Loucy (cell line): ENCODE results near the gene ESR2.

Source experiments
- H2AFZ ChIP-seq: fragments of 200-600 bp; sonication (generic); 2 replicates; pipeline ENCODE4 v1.6.0; 2016; ENCODE audit warnings: antibody characterized with exemption, mild to moderate bottlenecking, low read length, moderate library complexity
- H3F3A ChIP-seq: fragments of 200-600 bp; 2 replicates; pipeline ENCODE4 v1.6.0; 2016; ENCODE audit warnings: antibody characterized with exemption, low read depth, mild to moderate bottlenecking
- H3K27me3 ChIP-seq: fragments of 200-600 bp; sonication (generic); 2 replicates; pipeline ENCODE4 v1.6.1; 2014; ENCODE audit warnings: low read length, mild to moderate bottlenecking; ENCODE audit not compliant: insufficient read depth, poor library complexity, severe bottlenecking
- H3K36me3 ChIP-seq: fragments of 200-600 bp; sonication (generic); 2 replicates; pipeline ENCODE4 v1.6.1; 2016; ENCODE audit warnings: low read length; ENCODE audit not compliant: insufficient read depth
- H3K4me1 ChIP-seq: fragments of 200-600 bp; sonication (generic); 2 replicates; pipeline ENCODE4 v1.5.1; 2014; ENCODE audit warnings: low read length, mild to moderate bottlenecking; ENCODE audit not compliant: insufficient read depth, poor library complexity, severe bottlenecking
- H3K4me2 ChIP-seq: fragments of 200-600 bp; sonication (generic); 2 replicates; pipeline ENCODE4 v1.6.0; 2014; ENCODE audit warnings: antibody characterized with exemption, low read length, low read depth, mild to moderate bottlenecking; ENCODE audit not compliant: poor library complexity, severe bottlenecking
- H3K4me3 ChIP-seq: fragments of 200-600 bp; sonication (generic); 2 replicates; pipeline ENCODE4 v1.5.1; 2014; ENCODE audit warnings: low read length, mild to moderate bottlenecking, mixed read lengths; ENCODE audit not compliant: poor library complexity, severe bottlenecking
- H3K79me2 ChIP-seq: fragments of 200-600 bp; sonication (generic); 2 replicates; pipeline ENCODE4 v1.6.1; 2014; ENCODE audit warnings: low read length; ENCODE audit not compliant: insufficient read depth
- H3K9ac ChIP-seq: fragments of 200-600 bp; sonication (generic); 2 replicates; pipeline ENCODE4 v1.6.0; 2014; ENCODE audit warnings: mild to moderate bottlenecking, low read depth, low read length, moderate library complexity; ENCODE audit not compliant: poor library complexity, severe bottlenecking
- H3K9me2 ChIP-seq: fragments of 200-600 bp; sonication (generic); replicated peaks from 2 replicates; pipeline ENCODE4 v1.6.1; 2016; ENCODE audit warnings: low read depth, low read length, mixed read lengths
- H3K9me3 ChIP-seq: fragments of 200-600 bp; sonication (generic); 2 replicates; pipeline ENCODE4 v1.6.1; 2014; ENCODE audit warnings: mild to moderate bottlenecking, antibody characterized with exemption, low read length, low read depth; ENCODE audit not compliant: insufficient read depth
- H4K20me1 ChIP-seq: fragments of 200-600 bp; sonication (generic); 2 replicates; pipeline ENCODE4 v1.6.0; 2014; ENCODE audit warnings: antibody characterized with exemption, low read length, mild to moderate bottlenecking; ENCODE audit not compliant: insufficient read depth, poor library complexity, severe bottlenecking
- CTCF ChIP-seq: fragments of 200-600 bp; sonication (generic); conservative IDR thresholded peaks from 2 replicates; pipeline ENCODE4 v1.5.1; 2014; ENCODE audit warnings: mild to moderate bottlenecking, antibody characterized with exemption, low read length
- EZH2phosphoT487 ChIP-seq: fragments of 200-600 bp; IDR thresholded peaks from 2 replicates; pipeline ENCODE4 v1.6.1; 2018; ENCODE audit warnings: antibody characterized with exemption, mild to moderate bottlenecking, moderate library complexity, borderline replicate concordance

Gene ESR2

GRCh38 chr14:64064447-64064846 is 229.7 kb downstream of the ESR2 start:
- no peaks in the 10 kb centered on the region for H3F3A ChIP-seq
- no peak overlapping the region for H3K9ac ChIP-seq
- H3K79me2 ChIP-seq, result no peaks in the 10 kb centered on the region
- H3K4me2 ChIP-seq, result no peak overlapping the region
- no peaks in the 10 kb centered on the region for H3K9me2 ChIP-seq
- H3K36me3 ChIP-seq, result no peaks in the 10 kb centered on the region; the same call in 1 of the 2 replicates
- no peaks in the 10 kb centered on the region for H3K27me3 ChIP-seq
- no peak for TF ChIP-seq EZH2phosphoT487
- no peak for TF ChIP-seq CTCF
- H3K4me1 ChIP-seq, result peaks cover 3% of the 10 kb centered on the region
- H4K20me1 ChIP-seq, result no peaks in the 10 kb centered on the region
- H3K9me3 ChIP-seq, result no peaks in the 10 kb centered on the region
- no peak overlapping the region for H2AFZ ChIP-seq
- H3K4me3 ChIP-seq, result no peak overlapping the region

GRCh38 chr14:64062381-64063115 is 231.6 kb downstream of the ESR2 start:
- Histone ChIP-seq H3K79me2 (no peaks in the 10 kb centered on the region), H3K9me2 (no peaks in the 10 kb centered on the region), H3K4me2 (no peak overlapping the region), H3K27me3 (no peaks in the 10 kb centered on the region), H2AFZ (no peak overlapping the region), H4K20me1 (no peaks in the 10 kb centered on the region), H3K9me3 (no peaks in the 10 kb centered on the region), H3K9ac (no peak overlapping the region), H3F3A (no peaks in the 10 kb centered on the region), H3K4me3 (no peak overlapping the region), H3K36me3 (no peaks in the 10 kb centered on the region; the same call in 1 of the 2 replicates), H3K4me1 (no peaks in the 10 kb centered on the region)
- TF ChIP-seq CTCF (no peak), EZH2phosphoT487 (no peak)

GRCh38 chr14:64061706-64062105 is 232.5 kb downstream of the ESR2 start:
- no peak for TF ChIP-seq EZH2phosphoT487
- no peak for TF ChIP-seq CTCF
- Histone ChIP-seq H3K36me3 (no peaks in the 10 kb centered on the region; the same call in 1 of the 2 replicates), H3K9me2 (no peaks in the 10 kb centered on the region), H3K4me1 (no peaks in the 10 kb centered on the region), H2AFZ (no peak overlapping the region), H3K27me3 (no peaks in the 10 kb centered on the region), H4K20me1 (no peaks in the 10 kb centered on the region), H3K4me2 (no peak overlapping the region), H3K9ac (no peak overlapping the region), H3K9me3 (no peaks in the 10 kb centered on the region), H3K4me3 (no peak overlapping the region), H3K79me2 (no peaks in the 10 kb centered on the region), H3F3A (no peaks in the 10 kb centered on the region)
